ENCODE results near the gene RAPH1.
A peak's percentile ranks its signal among the peaks of the same experiment; 100 is the strongest.
"Not testable (repeated sequence)": the region's sequence is repeated elsewhere in the genome, so short reads cannot be mapped to it uniquely, and the experiment has no call there.

The RAPH1 gene

GRCh38 chr2:203431391-203432185, 103.5 kb downstream of the RAPH1 start:
- DNase-seq, result no peak

DNA sequence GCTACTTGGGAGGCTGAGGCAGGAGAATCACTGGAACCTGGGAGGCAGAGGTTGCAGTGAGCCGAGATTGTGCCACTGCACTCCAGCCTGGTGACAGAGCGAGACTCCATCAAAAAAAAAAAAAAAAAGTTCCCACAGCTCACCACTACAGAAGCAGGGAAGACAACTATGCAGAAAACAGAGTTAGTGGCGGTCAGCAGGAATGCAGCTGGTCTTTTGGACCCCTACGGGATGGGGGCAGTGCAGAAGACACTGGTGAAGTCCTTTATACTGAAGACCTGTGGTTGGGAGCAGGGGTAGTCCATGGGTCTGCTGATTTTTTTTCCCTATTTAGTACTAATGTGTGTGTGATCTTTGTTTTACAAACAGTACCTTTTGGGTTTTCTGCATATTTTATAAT, 105.5 kb downstream of the RAPH1 start:
- not testable (repeated sequence) for DNase-seq

DNA sequence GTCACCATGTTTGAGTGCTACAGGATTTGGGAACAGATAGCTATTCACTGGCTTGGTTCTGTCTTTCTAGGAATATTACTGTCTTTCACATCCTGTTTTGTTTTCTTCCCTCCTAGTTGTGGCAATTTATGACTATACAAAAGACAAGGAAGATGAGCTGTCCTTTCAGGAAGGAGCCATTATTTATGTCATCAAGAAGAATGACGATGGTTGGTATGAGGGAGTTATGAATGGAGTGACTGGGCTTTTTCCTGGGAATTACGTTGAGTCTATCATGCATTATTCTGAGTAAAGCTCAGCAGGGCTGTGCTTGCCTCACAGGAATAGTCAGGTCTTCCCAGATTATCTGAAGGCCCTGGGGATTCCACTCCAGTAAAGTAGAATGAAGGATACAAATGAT, 108.0 kb downstream of the RAPH1 start:
- no peak for DNase-seq

- peak; percentile 9 for DNase-seq
These were observed 116.8 kb downstream of the RAPH1 start for GRCh38 chr2:203418271-203418670.

GRCh38 chr2:203413796-203414195, 121.3 kb downstream of the RAPH1 start:
- DNase-seq, result no peak

- DNase-seq, result no peak
These were observed 122.4 kb downstream of the RAPH1 start for GRCh38 chr2:203412546-203413331.

- DNase-seq, result no peak
These were observed 127.6 kb downstream of the RAPH1 start for GRCh38 chr2:203407496-203407895.

DNA sequence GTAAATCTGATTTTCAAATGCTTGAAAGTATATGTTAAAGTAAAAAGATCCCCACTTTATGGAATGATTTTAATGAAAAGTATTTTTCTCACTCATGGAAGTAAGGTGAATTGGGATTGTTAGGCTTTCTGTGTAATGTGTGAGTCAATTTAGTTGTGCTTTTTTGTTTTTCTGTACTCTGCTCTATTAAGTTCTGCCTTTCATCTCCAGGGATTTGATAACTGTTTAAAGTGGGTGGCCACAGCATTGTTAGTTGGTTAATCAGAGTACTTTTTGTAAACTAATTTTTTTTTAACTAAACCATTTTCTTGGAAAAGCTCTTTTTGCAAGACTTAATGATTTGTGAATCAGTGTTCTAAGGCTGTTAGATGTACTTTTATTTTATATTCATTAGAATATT, 130.1 kb downstream of the RAPH1 start:
- DNase-seq, result no peak

- no peak for DNase-seq
These were observed 134.1 kb downstream of the RAPH1 start for GRCh38 chr2:203400805-203401585.

GRCh38 chr2:203399031-203399430, 136.1 kb downstream of the RAPH1 start:
- no peak for DNase-seq

- no peak for DNase-seq
These were observed 138.4 kb downstream of the RAPH1 start for GRCh38 chr2:203396667-203397066.

DNA sequence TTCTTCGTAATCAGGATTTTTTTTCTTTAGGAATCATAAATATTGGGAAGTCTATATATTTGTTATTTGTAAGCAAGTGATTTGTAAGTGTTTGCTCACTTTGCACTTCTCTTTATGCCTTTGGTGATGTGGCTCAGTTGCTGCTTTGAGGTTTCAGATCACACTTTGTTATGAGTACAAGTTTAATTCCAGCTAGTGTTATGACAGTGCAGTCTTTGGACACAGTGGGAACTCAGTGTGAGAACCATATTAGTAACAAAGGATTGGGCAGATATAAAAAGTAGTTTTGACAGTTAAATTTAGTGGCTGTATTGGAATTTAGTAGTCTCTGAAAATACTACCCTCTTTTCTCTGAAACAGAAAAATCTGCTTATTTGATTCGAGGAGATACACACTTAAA, 139.2 kb downstream of the RAPH1 start:
- no peak for DNase-seq

GRCh38 chr2:203394519-203395227, 140.4 kb downstream of the RAPH1 start:
- peak; percentile 50 for DNase-seq

DNA sequence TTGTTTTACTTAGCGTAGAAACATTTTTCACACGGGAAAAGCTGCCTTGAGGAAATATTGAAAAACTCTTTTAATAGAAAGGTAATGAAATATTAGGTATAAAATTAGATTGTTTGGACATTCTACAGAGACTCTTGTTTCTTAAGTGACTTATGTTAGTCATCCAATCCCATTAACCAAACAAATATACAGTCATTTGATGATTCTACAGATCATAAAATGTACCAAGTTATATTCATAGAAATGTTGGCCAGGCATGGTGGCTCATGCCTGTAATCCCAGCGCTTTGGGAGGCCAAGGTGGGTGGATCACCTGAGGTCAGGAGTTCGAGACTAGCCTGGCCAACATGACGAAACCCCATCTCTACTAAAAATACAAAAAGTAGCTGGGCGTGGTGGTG, 146.9 kb downstream of the RAPH1 start:
- not testable (repeated sequence) for DNase-seq

DNA sequence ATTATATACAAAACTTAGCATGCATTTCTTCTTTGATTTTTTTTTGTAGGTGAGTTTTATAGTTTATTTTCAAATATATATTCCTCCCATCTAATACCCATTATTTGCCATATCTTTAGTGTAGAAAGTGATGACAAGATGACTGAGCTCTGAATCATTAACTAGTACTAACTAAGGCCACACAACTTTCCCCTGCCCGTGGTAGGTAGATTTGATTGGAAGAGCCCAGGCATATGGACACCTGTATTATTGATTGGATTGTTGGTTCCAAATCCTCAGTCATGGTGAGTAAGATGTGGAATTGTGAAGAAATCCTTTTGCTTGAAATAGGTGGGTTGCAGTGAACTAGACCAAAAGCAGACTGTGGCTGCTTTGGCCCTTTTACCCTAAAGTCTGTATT, 152.1 kb downstream of the RAPH1 start:
- no peak for DNase-seq

- no peak for DNase-seq
These were observed 155.9 kb downstream of the RAPH1 start for GRCh38 chr2:203379156-203379555.

DNA sequence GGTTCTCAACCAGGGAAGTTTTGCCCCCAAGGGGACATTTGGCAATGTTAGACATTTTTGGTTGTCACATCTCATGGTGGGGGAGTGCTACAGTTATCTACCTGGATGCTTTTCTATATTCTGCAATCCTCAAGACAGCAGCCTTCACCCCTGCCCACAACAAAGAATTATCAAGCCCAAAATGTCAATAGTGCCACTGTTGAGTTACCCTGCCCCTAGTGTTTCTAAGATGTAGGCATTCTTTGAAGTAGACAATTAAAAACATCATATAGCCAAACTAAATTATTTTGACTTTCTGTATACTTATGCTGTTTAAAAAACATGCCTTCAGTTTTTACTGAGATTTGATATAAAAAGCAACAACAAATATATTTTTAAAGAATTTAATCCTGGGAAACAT, 158.9 kb downstream of the RAPH1 start:
- DNase-seq, result no peak

DNA sequence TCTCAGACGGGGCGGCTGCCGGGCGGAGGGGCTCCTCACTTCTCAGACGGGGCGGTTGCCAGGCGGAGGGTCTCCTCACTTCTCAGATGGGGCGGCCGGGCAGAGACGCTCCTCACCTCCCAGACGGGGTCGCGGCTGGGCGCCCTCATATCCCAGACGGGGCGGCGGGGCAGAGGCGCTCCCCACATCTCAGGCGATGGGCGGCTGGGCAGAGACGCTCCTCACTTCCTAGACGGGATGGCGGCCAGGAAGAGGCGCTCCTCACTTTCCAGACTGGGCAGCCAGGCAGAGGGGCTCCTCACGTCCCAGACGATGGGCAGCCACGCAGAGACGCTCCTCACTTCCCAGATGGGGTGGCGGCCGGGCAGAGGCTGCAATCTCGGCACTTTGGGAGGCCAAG, 162.4 kb downstream of the RAPH1 start:
- DNase-seq, result not testable (repeated sequence)

GRCh38 chr2:203366639-203367466, 168.2 kb downstream of the RAPH1 start:
- DNase-seq, result peak; percentile 72

- DNase-seq, result no peak
These were observed 173.2 kb downstream of the RAPH1 start for GRCh38 chr2:203361922-203362321.

- no peak for DNase-seq
These were observed 173.6 kb downstream of the RAPH1 start for GRCh38 chr2:203361495-203361894.
